ENCODE data around the gene AFTPH. TPM values are rescaled to one million over a fixed set of nuclear protein-coding genes. Genes with fewer than 3 reads are reported as not detected.
A peak's percentile ranks its signal among the peaks of the same experiment; 100 is the strongest.

Gene AFTPH
- polyA plus RNA-seq, 1 donor, result 19.9 TPM

GRCh38 chr2:64540615-64541014, 16.5 kb downstream of the AFTPH start:
- DNase-seq, result no peak

DNA sequence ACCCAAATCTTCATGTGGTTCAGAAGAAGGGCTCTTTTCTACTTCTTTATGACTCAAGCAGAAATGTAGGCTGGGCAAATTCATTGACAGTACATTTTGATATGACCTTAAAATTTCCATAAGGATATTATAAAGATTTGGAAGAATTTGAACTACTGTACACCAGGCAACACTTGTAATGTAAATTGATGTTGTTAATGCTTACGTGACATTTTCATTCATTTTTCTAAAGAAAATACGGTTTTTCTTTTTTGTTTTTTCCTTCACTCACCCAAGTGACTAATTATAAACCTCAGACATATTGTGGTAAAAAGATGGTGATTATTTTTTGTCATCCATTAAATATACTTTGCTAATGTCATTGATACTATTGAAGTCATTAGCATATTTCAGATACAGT, 17.4 kb downstream of the AFTPH start:
- no peak for DNase-seq

- no peak for DNase-seq
These were observed 18.2 kb downstream of the AFTPH start for GRCh38 chr2:64542071-64543007.

DNA sequence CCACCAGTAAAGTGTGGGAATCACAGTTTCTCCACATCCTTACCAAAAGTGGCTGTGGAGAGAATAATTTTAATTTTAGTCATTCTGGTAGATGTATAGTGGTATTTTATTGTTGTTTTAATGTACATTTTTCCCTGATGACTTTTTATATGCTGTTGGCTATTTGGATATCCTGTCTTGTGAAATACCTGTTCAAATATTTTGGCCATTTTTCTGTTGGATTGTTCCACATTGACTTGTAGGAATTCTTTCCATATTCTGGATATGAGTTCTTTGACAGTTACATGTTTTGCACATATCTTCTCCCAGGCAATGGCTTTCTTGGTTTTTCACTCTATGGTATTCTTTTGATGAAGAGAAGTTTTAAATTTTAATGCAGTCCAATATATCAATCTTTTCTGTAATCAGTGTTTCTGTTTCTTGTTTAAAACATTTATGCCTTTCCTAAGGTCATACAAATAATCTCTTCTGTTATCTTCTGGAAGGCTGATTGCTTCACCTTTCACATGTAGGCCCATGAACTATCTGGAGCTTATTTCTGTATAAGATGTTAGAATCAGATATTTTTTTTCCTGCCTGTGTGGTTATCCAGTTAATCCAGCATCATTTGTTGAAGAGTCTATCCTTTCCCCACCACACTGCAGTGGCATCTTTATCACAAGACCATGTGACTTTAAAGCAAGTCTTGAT, 19.0 kb downstream of the AFTPH start:
- no peak for DNase-seq

- DNase-seq, result no peak
These were observed 24.6 kb downstream of the AFTPH start for GRCh38 chr2:64548761-64549160.

GRCh38 chr2:64550042-64550441, 25.9 kb downstream of the AFTPH start:
- DNase-seq, result no peak

DNA sequence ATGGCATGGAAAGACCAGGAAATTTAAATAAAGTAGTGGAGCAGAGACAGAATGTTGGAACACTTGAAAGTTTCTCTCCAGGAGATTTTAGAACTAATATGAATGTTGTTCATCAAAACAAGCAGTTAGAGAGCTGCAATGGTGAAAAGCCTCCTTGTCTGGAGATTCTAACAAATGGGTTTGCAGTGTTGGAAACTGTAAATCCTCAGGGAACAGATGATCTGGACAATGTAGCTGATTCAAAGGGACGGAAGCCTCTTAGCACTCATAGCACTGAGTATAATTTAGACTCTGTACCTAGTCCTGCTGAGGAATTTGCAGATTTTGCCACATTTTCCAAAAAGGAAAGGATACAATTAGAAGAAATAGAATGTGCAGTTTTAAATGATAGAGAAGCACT, 27.7 kb downstream of the AFTPH start:
- DNase-seq, result no peak

DNA sequence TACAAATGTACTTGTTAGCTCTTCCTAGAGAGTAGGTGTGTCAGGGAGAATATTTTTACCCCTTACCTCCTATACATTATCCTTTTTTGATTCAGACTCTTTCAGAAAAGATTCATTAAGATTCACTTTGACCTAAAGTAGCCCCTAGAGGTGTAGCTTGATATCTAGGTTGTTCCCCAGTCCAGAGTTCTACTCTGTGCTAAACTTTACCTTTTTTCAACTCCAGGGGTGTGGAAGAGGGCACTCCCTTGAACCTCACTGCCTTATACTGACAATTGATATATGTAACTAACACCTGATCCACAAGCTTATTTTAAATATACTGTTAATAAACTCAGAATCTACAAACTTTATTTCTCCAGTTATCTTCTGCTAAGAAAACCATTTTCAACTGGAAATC, 30.0 kb downstream of the AFTPH start:
- DNase-seq, result no peak

DNA sequence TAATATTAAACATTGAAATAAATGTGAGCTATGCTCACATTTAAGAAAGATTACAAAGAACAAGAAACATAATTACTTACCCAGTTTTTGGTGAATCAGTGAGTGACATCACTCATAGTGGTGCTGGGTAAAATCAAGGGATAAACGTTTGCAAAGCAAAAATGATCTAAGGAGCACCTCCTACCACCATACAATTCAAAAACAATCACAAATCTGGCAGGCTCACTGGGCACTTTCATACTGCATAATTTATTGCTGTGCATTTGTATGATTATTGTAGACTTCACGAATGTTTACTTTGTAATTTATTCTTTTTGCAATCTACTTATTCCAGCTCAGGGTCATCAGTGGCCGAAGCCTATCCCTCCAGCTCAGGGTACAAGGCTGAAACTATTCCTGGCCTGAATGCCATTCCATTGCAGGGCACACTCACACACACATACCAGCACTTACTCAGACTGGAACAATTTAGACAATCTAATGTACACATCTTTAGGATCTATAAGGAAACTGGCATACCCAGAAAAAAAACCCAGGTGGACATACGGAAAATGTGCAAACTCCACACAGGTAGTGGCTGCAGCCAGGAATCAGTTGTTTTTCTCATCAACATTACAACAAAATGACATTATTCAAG, 34.4 kb downstream of the AFTPH start:
- no peak for DNase-seq

DNA sequence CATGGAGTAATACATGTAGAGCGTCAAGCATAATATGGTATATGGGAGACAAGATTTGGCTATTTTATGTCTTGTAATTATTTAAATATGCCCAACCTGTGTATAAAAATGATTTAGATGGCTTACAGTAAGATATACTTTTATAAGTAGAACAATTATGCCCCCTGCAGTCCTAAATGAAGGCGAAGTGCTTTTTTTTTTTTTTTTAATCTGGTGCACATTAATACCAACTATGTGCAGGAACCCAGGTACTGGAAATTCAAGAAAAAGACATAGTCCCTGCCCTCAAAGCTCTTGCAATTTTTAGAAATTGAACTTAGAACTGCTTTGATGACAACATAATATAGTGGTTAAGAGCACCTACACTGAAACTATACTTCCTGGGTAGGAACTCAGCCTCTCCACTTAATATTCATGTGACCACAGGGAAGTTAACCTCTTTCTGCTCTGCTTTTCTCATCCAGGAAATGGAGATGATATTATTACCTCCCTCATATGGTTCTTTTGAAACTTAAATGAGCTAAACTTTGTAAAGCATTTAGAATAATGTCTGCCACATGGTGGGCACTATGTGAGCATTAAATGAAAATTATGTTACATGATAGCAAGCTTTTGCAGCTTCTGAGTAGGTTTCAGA, 38.1 kb downstream of the AFTPH start:
- no peak for DNase-seq

GRCh38 chr2:64563436-64563938, 39.4 kb downstream of the AFTPH start:
- DNase-seq, result no peak

DNA sequence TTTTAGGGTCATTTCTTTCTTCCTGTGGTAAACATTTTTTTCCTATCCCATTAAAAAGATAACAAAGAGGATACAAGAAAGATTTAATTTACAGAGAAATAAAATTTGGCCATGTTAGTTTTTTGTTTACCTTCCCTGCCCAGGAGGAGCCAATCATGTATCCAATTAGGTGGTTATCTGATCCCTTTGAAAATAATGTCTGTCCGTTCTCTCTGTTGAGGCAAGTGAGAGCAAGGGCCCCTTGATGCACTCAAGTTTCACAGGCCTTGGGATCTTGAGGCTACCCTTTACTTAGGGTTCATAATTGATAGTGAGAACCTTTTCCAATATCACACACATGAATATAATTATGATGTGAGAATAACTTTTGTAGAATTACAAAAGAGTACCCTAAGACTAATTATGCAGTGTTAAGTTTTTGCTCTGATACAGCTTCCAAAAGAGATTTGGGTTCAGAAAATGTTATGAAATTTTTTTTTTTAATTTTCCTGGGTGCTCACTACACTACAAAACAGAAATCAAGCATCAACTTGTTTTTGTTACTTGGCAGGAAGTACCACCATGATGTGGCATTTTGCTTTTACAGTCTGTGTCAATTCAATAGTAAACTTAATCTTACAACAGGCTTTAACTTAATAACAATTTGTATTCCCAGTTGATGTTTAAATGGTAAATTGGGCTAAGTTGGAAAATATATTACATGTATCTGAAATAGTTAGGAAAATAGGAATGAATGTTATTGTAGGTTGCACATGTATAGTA, 42.0 kb downstream of the AFTPH start:
- DNase-seq, result no peak

GRCh38 chr2:64567473-64567872, 43.3 kb downstream of the AFTPH start:
- no peak for DNase-seq

DNA sequence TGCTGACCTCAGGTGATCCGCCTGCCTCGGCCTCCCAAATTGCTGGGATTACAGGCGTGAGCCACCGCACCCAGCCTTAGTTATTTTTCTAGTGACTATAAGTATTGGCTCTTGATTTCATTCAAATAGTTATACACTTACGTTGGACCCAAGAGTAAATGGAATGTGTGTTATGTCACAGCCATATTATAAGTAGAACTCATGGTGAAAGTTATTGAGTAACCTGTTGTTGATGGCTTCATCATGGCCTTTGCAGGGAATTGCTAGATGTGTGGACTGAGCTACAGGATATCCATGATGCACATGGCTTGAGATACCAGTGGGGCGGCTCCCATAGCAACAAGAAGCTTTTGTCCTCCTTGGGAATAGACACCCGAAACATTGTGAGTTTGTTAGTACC, 44.7 kb downstream of the AFTPH start:
- no peak for DNase-seq

DNA sequence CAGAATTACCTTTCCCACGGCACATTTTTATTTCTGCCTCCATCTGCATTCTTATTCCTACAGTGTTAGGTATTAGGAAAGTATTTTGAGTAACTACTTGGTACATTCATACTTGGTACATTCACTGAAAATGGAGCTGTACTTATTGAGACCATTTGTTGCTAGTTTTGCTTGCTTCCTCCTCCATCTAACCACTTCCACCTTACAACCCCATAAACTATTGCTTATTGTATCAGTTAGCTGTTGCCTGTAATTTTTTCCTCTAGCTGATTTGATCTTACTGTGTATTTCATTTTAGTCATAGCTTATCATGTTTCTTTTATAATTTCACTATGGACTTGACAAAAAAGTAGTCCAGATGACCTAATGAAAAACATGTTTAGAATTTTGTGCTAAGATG, 50.7 kb downstream of the AFTPH start:
- no peak for DNase-seq

DNA sequence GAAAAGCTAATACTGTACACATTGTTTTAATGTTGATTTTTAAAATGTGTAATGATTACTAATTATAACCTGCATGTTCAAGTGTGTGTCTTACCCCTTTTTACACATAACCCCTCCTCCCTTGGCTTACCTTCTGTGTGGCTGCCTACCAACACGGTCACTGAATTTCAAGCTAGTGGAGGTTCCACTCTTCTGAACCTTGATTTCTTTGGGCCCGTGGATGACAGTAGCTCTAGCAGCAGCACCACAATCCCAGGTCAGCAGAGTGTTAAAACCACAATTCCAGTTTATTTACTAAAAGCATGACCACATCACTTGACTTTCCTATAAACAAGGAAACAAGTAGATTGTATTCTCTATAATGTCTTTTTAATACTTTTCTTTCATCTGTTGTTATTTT, 56.9 kb downstream of the AFTPH start:
- no peak for DNase-seq

- no peak for DNase-seq
These were observed 57.8 kb downstream of the AFTPH start for GRCh38 chr2:64581777-64582539.

DNA sequence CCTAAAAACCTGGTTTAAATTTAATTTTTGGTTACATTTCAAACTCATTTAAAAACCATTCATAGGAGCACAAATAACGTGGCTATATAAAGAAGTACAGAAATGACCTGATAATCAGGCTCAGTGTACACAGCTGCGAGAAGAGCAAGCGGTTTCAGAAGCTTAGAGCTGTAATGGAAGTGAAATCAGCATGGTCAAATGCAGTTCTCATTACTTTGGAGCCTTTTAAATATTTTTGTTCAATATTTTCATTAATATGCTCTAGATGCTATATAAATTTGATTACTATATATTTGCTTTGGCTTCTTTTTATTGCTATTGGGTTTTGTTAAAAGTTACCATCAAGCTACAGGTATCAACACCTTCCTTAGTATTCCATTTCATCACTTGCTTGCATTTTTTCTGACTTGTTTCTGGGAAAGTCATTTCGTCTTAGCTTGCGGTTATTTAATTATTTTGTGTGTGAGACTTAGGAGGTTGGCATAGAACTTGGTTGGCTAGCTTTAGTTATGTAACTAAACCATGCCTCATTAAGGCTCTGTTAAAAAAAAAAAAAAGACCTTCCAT, 58.7 kb downstream of the AFTPH start:
- DNase-seq, result no peak

- DNase-seq, result no peak
These were observed 61.9 kb downstream of the AFTPH start for GRCh38 chr2:64586054-64586453.

GRCh38 chr2:64586883-64587481, 62.9 kb downstream of the AFTPH start:
- peak; percentile 46 for DNase-seq
